Lung (tissue), 12 donors: ENCODE data around the gene ERC2. TPM values are rescaled to one million over a fixed set of nuclear protein-coding genes. Genes with fewer than 3 reads are reported as not detected.

Experiments used
- ATAC-seq: fragments of 200-7000 bp; cut with Tn5 transposase; one replicate; pipeline ENCODE4 v1.9.1; 2020; ENCODE audit warnings: moderate number of reproducible peaks; ENCODE audit not compliant: insufficient read depth, low FRiP score
- DNase-seq, 3 donors: peaks; one replicate each; pipeline ENCODE4 v3.0.0-alpha.2; 2013 to 2017
- H3K27ac ChIP-seq, 2 donors: one replicate each; pipeline ENCODE4 v1.5.1; 2013; ENCODE audit warnings: mild to moderate bottlenecking in 2 of 2, moderate library complexity in 2 of 2, control low read depth in 1 of 2, inconsistent platforms in 1 of 2, low read depth in 1 of 2, low read length in 1 of 2
- H3K27me3 ChIP-seq, 3 donors: one replicate each; pipeline ENCODE4 v1.5.1; 2013; ENCODE audit warnings: low read length in 2 of 3; ENCODE audit not compliant: control insufficient read depth in 3 of 3, insufficient read depth in 3 of 3
- H3K36me3 ChIP-seq, 4 donors: one replicate each; pipeline ENCODE4 v1.5.1; 2013; ENCODE audit warnings: low read length in 4 of 4, mild to moderate bottlenecking in 1 of 4, moderate library complexity in 1 of 4; ENCODE audit not compliant: control insufficient read depth in 4 of 4, insufficient read depth in 4 of 4
- H3K4me1 ChIP-seq, 5 donors: one replicate each; pipeline ENCODE4 v1.5.1; 2013; ENCODE audit warnings: low read length in 5 of 5, mild to moderate bottlenecking in 2 of 5, moderate library complexity in 1 of 5; ENCODE audit not compliant: control insufficient read depth in 5 of 5, insufficient read depth in 5 of 5
- H3K4me3 ChIP-seq: one replicate; pipeline ENCODE4 v1.5.1; 2013; ENCODE audit warnings: mild to moderate bottlenecking, control low read depth, moderate library complexity
- H3K9ac ChIP-seq, 2 donors: one replicate each; pipeline ENCODE4 v1.5.1; 2013; ENCODE audit warnings: low read length in 2 of 2, control low read depth in 1 of 2; ENCODE audit not compliant: insufficient read depth in 1 of 2
- H3K9me3 ChIP-seq, 4 donors: one replicate each; pipeline ENCODE4 v1.5.1; 2013; ENCODE audit warnings: low read length in 3 of 4, mild to moderate bottlenecking in 1 of 4, moderate library complexity in 1 of 4; ENCODE audit not compliant: control insufficient read depth in 4 of 4, insufficient read depth in 3 of 4
- WGBS, 2 donors: extraction: QIAGEN DNeasy Blood & Tissue Kit; methylation state at CpG; one replicate each; pipeline ENCODE4 v1.1.7; 2013; 5-methylcytosine and 5-hydroxymethylcytosine counted together
- polyA plus RNA-seq, 2 donors: library from polyadenylated mRNA; stranded (reverse); fragments of 200-250 nt; gene quantifications; one replicate each; pipeline ENCODE4 v1.2.1, GENCODE V29; 2013
- total RNA-seq, 2 donors: library from RNA; depleted of rRNA in 1 of 2; stranded (reverse); fragments of >200 nt in 1 of 2; gene quantifications; one replicate each; pipeline ENCODE4 v1.2.1, GENCODE V29; 2014 to 2021
- TF ChIP-seq, protein P1 (sequence below): IDR thresholded peaks from 2 replicates; pipeline ENCODE4 v1.5.1; 2012; ENCODE audit warnings: mild to moderate bottlenecking; ENCODE audit errors: control extremely low read depth, extremely low read depth
- donor health status: control.
- donor health status: control.
- donor health status: Bipolar disorder and iron deficiency.
- donor health status: healthy.
- donor health status: DM: yes; HTN: yes; CAD: no.

ERC2 gene
- total and polyA plus RNA-seq, 4 donors: 0.20 to 3.5 (median 0.97) TPM

DNA sequence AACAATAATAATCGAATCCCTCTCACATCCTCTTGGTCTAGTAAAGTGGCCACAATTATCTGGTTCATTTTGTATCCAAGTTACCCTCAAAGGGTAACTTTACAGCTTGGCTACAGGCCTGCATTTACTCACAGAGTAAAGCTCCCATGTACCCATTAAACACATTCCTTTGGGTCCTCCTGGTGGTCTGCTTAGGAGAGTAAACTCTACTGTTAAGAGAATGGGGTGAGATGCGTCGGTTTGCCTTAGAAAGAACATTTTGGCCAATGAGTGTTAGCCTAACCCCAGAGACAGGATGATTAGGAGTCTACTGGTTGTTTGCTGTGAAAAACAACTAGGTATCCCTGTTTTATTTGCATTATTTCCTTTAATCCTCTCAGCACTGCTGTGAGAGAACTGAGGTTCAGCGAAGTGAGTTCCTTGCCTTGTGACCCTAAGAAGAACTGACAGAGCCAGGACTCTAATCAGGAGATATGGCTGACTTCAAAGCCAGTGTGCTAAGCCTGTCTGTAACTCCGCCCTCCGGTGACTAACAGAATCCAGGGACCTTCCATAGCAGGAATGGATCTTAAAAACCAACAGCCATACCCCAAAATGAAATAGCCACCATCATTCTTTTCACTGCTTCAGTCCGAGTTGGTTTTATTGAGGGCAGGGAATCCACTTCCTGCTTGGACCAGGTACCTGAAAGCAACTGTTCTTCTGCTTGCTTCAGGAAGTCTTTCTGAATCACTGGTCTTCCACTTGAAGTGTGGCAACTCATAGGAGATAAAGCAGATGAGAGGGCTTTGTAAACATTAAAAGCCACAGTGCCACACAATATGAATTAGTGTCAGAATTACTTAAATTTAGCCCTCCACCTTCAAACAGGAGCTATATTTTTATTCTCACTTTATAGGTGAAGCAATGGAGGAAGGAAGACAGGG is 663.8 kb downstream of the ERC2 start:
- H3K4me1 ChIP-seq: no peaks in the 10 kb centered on the region
- no peaks in the 10 kb centered on the region for H3K36me3 ChIP-seq
- no peak for DNase-seq
- H3K27ac ChIP-seq: no peak overlapping the region
- H3K27me3 ChIP-seq: no peaks in the 10 kb centered on the region
- ATAC-seq: no peak
- TF ChIP-seq, protein P1, sequence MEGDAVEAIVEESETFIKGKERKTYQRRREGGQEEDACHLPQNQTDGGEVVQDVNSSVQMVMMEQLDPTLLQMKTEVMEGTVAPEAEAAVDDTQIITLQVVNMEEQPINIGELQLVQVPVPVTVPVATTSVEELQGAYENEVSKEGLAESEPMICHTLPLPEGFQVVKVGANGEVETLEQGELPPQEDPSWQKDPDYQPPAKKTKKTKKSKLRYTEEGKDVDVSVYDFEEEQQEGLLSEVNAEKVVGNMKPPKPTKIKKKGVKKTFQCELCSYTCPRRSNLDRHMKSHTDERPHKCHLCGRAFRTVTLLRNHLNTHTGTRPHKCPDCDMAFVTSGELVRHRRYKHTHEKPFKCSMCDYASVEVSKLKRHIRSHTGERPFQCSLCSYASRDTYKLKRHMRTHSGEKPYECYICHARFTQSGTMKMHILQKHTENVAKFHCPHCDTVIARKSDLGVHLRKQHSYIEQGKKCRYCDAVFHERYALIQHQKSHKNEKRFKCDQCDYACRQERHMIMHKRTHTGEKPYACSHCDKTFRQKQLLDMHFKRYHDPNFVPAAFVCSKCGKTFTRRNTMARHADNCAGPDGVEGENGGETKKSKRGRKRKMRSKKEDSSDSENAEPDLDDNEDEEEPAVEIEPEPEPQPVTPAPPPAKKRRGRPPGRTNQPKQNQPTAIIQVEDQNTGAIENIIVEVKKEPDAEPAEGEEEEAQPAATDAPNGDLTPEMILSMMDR: no peak
- H3K9ac ChIP-seq: no peak overlapping the region
- WGBS, 2 donors: 85 to 87% methylated on average over 7 of the region's 7 CpGs
- peaks cover 0 to 2% (median 0%) of the 10 kb centered on the region in 4 donors for H3K9me3 ChIP-seq
- H3K4me3 ChIP-seq: no peak overlapping the region

DNA sequence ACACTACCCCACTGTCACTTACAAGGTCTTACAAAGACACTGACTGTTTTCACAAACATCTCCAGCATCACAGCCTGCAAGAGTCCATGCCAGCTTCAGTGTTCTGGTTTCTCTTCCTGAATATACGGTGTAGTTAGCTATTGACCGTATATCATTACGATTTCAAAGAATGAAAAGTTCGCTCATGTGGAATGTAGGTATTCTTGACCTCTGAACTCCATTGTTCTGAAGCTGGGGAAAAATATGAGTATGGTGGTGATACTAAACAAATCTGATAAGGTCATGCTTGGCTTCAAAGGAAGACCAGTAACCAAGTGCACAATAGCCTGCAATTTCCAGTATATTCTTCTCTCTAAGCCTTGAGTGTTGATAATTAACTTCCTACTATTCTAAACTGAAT is 665.5 kb downstream of the ERC2 start:
- TF ChIP-seq, protein P1: no peak
- H3K36me3 ChIP-seq: no peaks in the 10 kb centered on the region
- peaks cover 0 to 2% (median 0%) of the 10 kb centered on the region in 4 donors for H3K9me3 ChIP-seq
- no peaks in the 10 kb centered on the region for H3K27me3 ChIP-seq
- H3K27ac ChIP-seq: no peak overlapping the region
- ATAC-seq: no peak
- 75 to 76% methylated on average over 4 of the region's 4 CpGs for WGBS, 2 donors
- H3K4me3 ChIP-seq: no peak overlapping the region
- no peaks in the 10 kb centered on the region for H3K4me1 ChIP-seq
- H3K9ac ChIP-seq: no peak overlapping the region
- DNase-seq: no peak

DNA sequence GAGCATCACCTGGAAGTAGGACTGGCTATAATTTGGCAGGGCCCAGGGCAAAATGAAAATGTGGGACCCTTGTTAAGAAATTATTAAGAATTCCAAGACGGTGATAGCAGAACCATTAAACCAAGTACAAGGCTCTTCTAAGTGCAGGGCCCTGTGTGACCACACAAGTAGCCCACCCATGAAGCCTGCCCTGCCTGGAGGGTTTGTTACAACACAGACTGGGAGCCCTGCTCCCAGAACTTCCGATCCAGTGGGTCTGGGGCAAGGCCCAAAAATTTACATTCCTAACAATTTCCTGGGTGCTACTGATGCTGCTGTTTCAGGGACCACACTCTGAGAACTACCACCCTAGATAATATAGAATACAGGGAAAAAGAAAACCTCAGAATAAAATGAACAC is 666.6 kb downstream of the ERC2 start:
- ATAC-seq (no peak), DNase-seq (no peak)
- TF ChIP-seq, protein P1: no peak
- H3K4me1 ChIP-seq: peaks cover 0 to 6% (median 0%) of the 10 kb centered on the region in 5 donors
- H3K9ac ChIP-seq: no peak overlapping the region
- no peak overlapping the region for H3K4me3 ChIP-seq
- WGBS, 2 donors: 84 to 88% methylated on average over 2 of the region's 2 CpGs
- no peak overlapping the region for H3K27ac ChIP-seq
- no peaks in the 10 kb centered on the region for H3K27me3 ChIP-seq
- no peaks in the 10 kb centered on the region for H3K36me3 ChIP-seq
- peaks cover 0 to 2% (median 0%) of the 10 kb centered on the region in 4 donors for H3K9me3 ChIP-seq
